Measurements from ENCODE around the gene UBE2V1.

The UBE2V1 gene

GRCh38 chr20:50054231-50054547, 58.8 kb downstream of the UBE2V1 start:
- no peak overlapping the region for H2AFZ ChIP-seq (ENCODE audit: low read depth, low read length, severe bottlenecking)
- H3K4me2 ChIP-seq (ENCODE audit: low read depth, low read length, poor library complexity, severe bottlenecking): no peak overlapping the region
- H3K36me3 ChIP-seq (ENCODE audit: low read length): no peaks in the 10 kb centered on the region
- no peak overlapping the region for H3K4me3 ChIP-seq (ENCODE audit: insufficient read depth, low read length, poor library complexity, severe bottlenecking)
- no peaks in the 10 kb centered on the region for H3K9me2 ChIP-seq (replicated peaks; ENCODE audit: insufficient read depth, low read length)
- no peak overlapping the region for H3K9ac ChIP-seq (ENCODE audit: low read length)
- H3K79me2 ChIP-seq (ENCODE audit: insufficient read depth, low read length): no peaks in the 10 kb centered on the region
- no peak for TF ChIP-seq EZH2phosphoT487 (conservative IDR thresholded peaks at IDR 0.05; ENCODE audit: low read length)
- TF ChIP-seq, protein P1, sequence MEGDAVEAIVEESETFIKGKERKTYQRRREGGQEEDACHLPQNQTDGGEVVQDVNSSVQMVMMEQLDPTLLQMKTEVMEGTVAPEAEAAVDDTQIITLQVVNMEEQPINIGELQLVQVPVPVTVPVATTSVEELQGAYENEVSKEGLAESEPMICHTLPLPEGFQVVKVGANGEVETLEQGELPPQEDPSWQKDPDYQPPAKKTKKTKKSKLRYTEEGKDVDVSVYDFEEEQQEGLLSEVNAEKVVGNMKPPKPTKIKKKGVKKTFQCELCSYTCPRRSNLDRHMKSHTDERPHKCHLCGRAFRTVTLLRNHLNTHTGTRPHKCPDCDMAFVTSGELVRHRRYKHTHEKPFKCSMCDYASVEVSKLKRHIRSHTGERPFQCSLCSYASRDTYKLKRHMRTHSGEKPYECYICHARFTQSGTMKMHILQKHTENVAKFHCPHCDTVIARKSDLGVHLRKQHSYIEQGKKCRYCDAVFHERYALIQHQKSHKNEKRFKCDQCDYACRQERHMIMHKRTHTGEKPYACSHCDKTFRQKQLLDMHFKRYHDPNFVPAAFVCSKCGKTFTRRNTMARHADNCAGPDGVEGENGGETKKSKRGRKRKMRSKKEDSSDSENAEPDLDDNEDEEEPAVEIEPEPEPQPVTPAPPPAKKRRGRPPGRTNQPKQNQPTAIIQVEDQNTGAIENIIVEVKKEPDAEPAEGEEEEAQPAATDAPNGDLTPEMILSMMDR (IDR thresholded peaks at IDR 0.05; ENCODE audit: insufficient read depth, low read length, poor library complexity, severe bottlenecking): no peak
- no peaks in the 10 kb centered on the region for H3K27me3 ChIP-seq (ENCODE audit: low read length)
- no peaks in the 10 kb centered on the region for H3K9me3 ChIP-seq (ENCODE audit: insufficient read depth, low read length)
- H4K20me1 ChIP-seq (ENCODE audit: low read depth, low read length): no peaks in the 10 kb centered on the region
- H3F3A ChIP-seq (ENCODE audit: insufficient read depth): no peaks in the 10 kb centered on the region
- H3K27ac ChIP-seq (ENCODE audit: low read depth, low read length): no peak overlapping the region

GRCh38 chr20:50053362-50054230, 59.4 kb downstream of the UBE2V1 start:
- H3F3A ChIP-seq (ENCODE audit: insufficient read depth): no peaks in the 10 kb centered on the region
- H4K20me1 ChIP-seq (ENCODE audit: low read depth, low read length): no peaks in the 10 kb centered on the region
- no peak for TF ChIP-seq EZH2phosphoT487 (conservative IDR thresholded peaks at IDR 0.05; ENCODE audit: low read length)
- TF ChIP-seq, protein P1 (IDR thresholded peaks at IDR 0.05; ENCODE audit: insufficient read depth, low read length, poor library complexity, severe bottlenecking): no peak
- no peaks in the 10 kb centered on the region for H3K9me2 ChIP-seq (replicated peaks; ENCODE audit: insufficient read depth, low read length)
- no peak overlapping the region for H3K9ac ChIP-seq (ENCODE audit: low read length)
- H3K4me3 ChIP-seq (ENCODE audit: insufficient read depth, low read length, poor library complexity, severe bottlenecking): no peak overlapping the region
- H3K36me3 ChIP-seq (ENCODE audit: low read length): no peaks in the 10 kb centered on the region
- no peak overlapping the region for H3K27ac ChIP-seq (ENCODE audit: low read depth, low read length)
- no peaks in the 10 kb centered on the region for H3K79me2 ChIP-seq (ENCODE audit: insufficient read depth, low read length)
- no peaks in the 10 kb centered on the region for H3K27me3 ChIP-seq (ENCODE audit: low read length)
- no peak overlapping the region for H2AFZ ChIP-seq (ENCODE audit: low read depth, low read length, severe bottlenecking)
- no peaks in the 10 kb centered on the region for H3K9me3 ChIP-seq (ENCODE audit: insufficient read depth, low read length)
- H3K4me2 ChIP-seq (ENCODE audit: low read depth, low read length, poor library complexity, severe bottlenecking): no peak overlapping the region

DNA sequence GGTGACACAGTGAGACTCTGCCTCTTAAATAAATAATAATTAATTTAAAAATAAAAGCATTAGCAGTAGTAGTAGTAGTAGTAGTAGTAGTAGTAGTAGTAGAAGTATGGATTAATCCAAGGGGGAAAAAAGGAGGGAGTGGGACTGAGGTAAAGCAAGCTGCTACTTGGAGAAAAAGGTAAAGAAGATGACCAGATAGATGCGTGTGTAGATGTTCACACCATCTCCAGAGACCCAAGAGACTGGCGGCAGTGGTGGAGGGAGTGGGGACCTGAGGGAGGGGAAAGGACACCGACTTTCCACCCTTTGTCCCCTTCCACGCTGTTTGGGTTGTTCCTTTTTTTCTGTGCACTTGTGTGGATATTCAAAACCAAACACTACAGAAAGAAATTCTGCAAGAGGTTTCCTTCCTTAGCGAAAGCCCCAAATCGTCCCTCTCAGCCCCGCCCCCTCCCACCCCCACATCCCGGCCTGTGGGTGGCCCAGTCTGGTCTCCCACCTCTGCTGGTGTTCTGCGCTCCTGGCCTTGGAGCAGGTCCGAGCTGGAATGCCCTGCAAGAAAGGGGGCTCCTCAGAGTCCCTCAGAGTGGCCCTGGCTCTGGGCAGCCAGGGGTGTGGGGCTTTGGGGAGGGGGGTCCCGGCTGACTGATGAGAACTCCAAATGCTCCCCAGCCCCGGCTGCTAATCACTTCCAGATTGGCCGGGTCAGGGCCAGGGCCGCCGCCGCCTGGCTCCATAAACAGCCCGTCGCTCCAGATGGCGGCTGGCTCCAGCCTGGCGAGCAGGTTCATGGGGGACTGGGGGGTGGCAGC, 60.2 kb downstream of the UBE2V1 start:
- H3K27me3 ChIP-seq (ENCODE audit: low read length): no peaks in the 10 kb centered on the region
- no peaks in the 10 kb centered on the region for H3F3A ChIP-seq (ENCODE audit: insufficient read depth)
- H4K20me1 ChIP-seq (ENCODE audit: low read depth, low read length): no peaks in the 10 kb centered on the region
- no peak overlapping the region for H3K9ac ChIP-seq (ENCODE audit: low read length)
- no peaks in the 10 kb centered on the region for H3K79me2 ChIP-seq (ENCODE audit: insufficient read depth, low read length)
- H2AFZ ChIP-seq (ENCODE audit: low read depth, low read length, severe bottlenecking): no peak overlapping the region
- no peaks in the 10 kb centered on the region for H3K36me3 ChIP-seq (ENCODE audit: low read length)
- H3K4me3 ChIP-seq (ENCODE audit: insufficient read depth, low read length, poor library complexity, severe bottlenecking): no peak overlapping the region
- no peaks in the 10 kb centered on the region for H3K9me2 ChIP-seq (replicated peaks; ENCODE audit: insufficient read depth, low read length)
- H3K27ac ChIP-seq (ENCODE audit: low read depth, low read length): no peak overlapping the region
- TF ChIP-seq, protein P1 (IDR thresholded peaks at IDR 0.05; ENCODE audit: insufficient read depth, low read length, poor library complexity, severe bottlenecking): no peak
- TF ChIP-seq EZH2phosphoT487 (conservative IDR thresholded peaks at IDR 0.05; ENCODE audit: low read length): no peak
- no peaks in the 10 kb centered on the region for H3K9me3 ChIP-seq (ENCODE audit: insufficient read depth, low read length)
- no peak overlapping the region for H3K4me2 ChIP-seq (ENCODE audit: low read depth, low read length, poor library complexity, severe bottlenecking)

All from SU-DHL-6 (cell line).